ENCODE measurements around the gene RHOBTB3. TPM values are rescaled to one million over a fixed set of nuclear protein-coding genes. Genes with fewer than 3 reads are reported as not detected.

The RHOBTB3 gene
- total RNA-seq, 1 experiment from 2014 or later = 6.8 TPM

- no peak for TF ChIP-seq CTCF (conservative IDR thresholded peaks at IDR 0.05)
- no peak overlapping the region for H3K9ac ChIP-seq (ENCODE audit: extremely low read depth, insufficient read length, low read length)
- no peak overlapping the region for H3K56ac ChIP-seq (ENCODE audit: insufficient read length, low read depth, low read length)
- no peak overlapping the region for H3K23ac ChIP-seq (ENCODE audit: insufficient read length, low read depth, low read length)
- H3K4me1 ChIP-seq (ENCODE audit: insufficient read depth, low read length) = no peaks in the 10 kb centered on the region; the same call in 1 of the 2 replicates
- H2BK12ac ChIP-seq (ENCODE audit: insufficient read length, low read depth, low read length) = no peak overlapping the region
- Mint-ChIP-seq H3K4me1 (peaks cover 0 to 3% of the 10 kb centered on the region in 2 experiments; a peak in 1 of 4 replicates), H3K4me3 (no peak overlapping the region), H3K27me3 (ENCODE audit: low read depth) (no peaks in the 10 kb centered on the region), H3K9me3 (no peaks in the 10 kb centered on the region), H3K36me3 (ENCODE audit: insufficient read depth in 1 of 3, low read depth in 3 of 3) (no peaks in the 10 kb centered on the region), H3K27ac (no peak overlapping the region; a peak in 1 of 7 replicates)
- no peak overlapping the region for H2BK20ac ChIP-seq (ENCODE audit: low read depth, low read length, poor library complexity, severe bottlenecking)
- H2AFZ ChIP-seq (ENCODE audit: low read length) = no peak overlapping the region
- H3K18ac ChIP-seq (ENCODE audit: insufficient read length, low read depth, low read length) = no peak overlapping the region
- H4K91ac ChIP-seq (ENCODE audit: insufficient read length, low read depth, low read length) = no peak overlapping the region
- no peak for DNase-seq
- no peak overlapping the region for H3K4ac ChIP-seq (ENCODE audit: low read depth, low read length)
- H3K14ac ChIP-seq (ENCODE audit: insufficient read depth, low read length) = no peak overlapping the region
- no peak overlapping the region for H2BK120ac ChIP-seq (ENCODE audit: low read depth, low read length, poor library complexity, severe bottlenecking)
- no peak overlapping the region for H3K27ac ChIP-seq (ENCODE audit: insufficient read length, low read depth, low read length)
- H2BK5ac ChIP-seq (ENCODE audit: insufficient read length, low read length) = no peak overlapping the region
- no peaks in the 10 kb centered on the region for H3K9me3 ChIP-seq (ENCODE audit: control insufficient read depth, low read depth, low read length)
- H2BK15ac ChIP-seq (ENCODE audit: low read depth, low read length) = no peak overlapping the region
- H3K4me2 ChIP-seq (ENCODE audit: insufficient read depth, insufficient read length, low read length) = no peak overlapping the region
- H3T11ph ChIP-seq (ENCODE audit: low read length) = no peak overlapping the region
- H2AK5ac ChIP-seq (ENCODE audit: insufficient read length, low read length) = no peak overlapping the region
- H3K79me2 ChIP-seq (ENCODE audit: insufficient read depth, low read length) = no peaks in the 10 kb centered on the region
- no CpG with 5 or more reads among the region's 8 CpGs for WGBS (ENCODE audit: extremely low coverage, insufficient read length, low lambda C conversion rate)
- no peak overlapping the region for H4K5ac ChIP-seq (ENCODE audit: insufficient read length, low read depth, low read length)
- no peak overlapping the region for H4K8ac ChIP-seq (replicated peaks; ENCODE audit: insufficient read length, low read depth, low read length)
- no peaks in the 10 kb centered on the region for H3K23me2 ChIP-seq (ENCODE audit: insufficient read length, low read depth, low read length, poor library complexity, severe bottlenecking)
- H3K27me3 ChIP-seq (ENCODE audit: insufficient read depth, low read length) = no peaks in the 10 kb centered on the region
- no peaks in the 10 kb centered on the region for H4K20me1 ChIP-seq (ENCODE audit: control insufficient read depth, insufficient read depth, insufficient read length)
- H3K79me1 ChIP-seq (ENCODE audit: insufficient read depth, low read depth, low read length, poor library complexity, severe bottlenecking) = no peaks in the 10 kb centered on the region
Measured at GRCh38 chr5:95788493-95788892, 57.4 kb downstream of the RHOBTB3 start.
